Activated CD4-positive, alpha-beta T cell treated with anti-CD3 and anti-CD28 coated beads, Interleukin-2, Interleukin-4, amounts not matched to agents 100 ng/mL and 50 ng/mL, durations not matched to agents 16 hours and 8 hours (primary cell): Measurements from ENCODE around the gene ZNF683.
A peak's percentile ranks its signal among the peaks of the same experiment; 100 is the strongest.

Experiments used
- DNase-seq: peaks from one replicate; pipeline ENCODE4 v3.0.0-alpha.2; 2020; ENCODE audit warnings: low spot score

The ZNF683 gene

GRCh38 chr1:26358411-26359384 is 13.9 kb downstream of the ZNF683 start:
- peak; percentile 46 for DNase-seq

DNA sequence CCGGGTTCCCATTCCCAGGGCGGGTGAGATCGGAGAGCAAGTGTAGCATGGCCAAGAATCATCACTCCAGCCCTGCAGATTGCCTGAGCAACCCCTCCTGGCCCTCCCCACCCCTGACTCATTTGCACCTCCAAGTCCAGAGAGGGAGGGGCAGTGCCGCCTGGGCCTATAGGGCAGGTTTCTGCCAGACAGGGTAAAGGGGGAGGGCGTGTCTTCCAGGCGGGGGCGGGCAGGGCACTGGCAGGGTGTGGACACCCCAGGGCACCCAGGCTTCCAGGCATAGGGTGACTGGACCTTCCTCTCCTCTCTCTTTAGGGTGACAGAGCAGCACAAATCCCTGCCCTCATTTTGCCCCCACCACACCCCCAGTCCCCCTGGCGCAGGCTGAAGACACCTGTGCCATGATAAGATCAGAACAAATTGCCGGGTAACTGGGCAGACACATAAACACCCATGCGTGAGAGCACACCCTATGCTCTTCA is 15.4 kb downstream of the ZNF683 start:
- DNase-seq: no peak

- no peak for DNase-seq
Measured at GRCh38 chr1:26356106-26356505, 16.4 kb downstream of the ZNF683 start.

- DNase-seq: no peak
Measured at GRCh38 chr1:26354972-26355371, 17.6 kb downstream of the ZNF683 start.

DNA sequence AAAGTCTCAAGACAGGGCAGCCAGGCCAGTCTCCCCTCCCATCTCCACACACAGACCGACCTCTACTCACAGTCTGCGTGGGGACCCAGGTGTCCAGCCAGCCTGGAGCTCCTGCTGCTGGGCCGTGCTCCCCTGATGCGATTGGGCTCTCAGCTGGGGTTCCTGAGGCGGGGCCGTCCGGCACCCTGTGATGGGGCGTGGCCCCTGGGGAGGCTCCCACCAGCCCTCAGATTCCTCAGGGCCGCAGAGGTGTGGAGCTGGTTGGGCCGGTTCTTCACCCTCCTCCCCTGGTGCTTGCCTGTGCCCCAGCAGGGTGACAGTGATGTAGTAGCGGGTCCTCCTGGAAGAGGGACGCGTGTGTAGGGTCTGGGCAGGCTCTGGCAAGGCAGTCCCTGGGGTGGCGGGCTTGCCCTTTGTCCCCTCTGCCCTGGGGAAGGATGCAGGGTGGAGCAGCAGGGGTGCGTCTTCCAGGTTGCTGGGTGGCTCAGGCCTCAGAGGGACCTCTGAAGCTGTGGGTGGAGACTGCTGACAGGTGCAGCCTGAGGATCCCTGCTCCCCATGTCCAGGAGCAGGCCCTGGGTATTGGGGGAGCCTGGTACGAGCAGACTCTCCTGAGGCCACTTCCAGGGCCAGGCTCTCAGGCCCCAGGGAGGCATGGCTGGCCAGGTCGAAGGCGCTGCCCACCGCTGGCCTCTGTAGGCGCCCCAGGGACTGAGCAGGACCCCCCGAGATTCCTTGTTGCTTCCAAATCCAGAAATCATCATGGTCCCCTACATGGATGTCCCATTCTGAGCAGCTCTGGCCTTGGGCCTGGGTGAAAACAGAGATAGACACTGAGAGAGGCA is 18.4 kb downstream of the ZNF683 start, which contains the start of gene CRYBG2:
TSS of gene CRYBG2 (minus strand) at position 155 of the 845 bp plus-strand sequence. CDS start 7,473 bp downstream, outside the sequence.
- DNase-seq: no peak

- no peak for DNase-seq
Measured at GRCh38 chr1:26353210-26353859, 19.2 kb downstream of the ZNF683 start.

GRCh38 chr1:26352338-26352679 is 20.2 kb downstream of the ZNF683 start:
- DNase-seq: no peak

DNA sequence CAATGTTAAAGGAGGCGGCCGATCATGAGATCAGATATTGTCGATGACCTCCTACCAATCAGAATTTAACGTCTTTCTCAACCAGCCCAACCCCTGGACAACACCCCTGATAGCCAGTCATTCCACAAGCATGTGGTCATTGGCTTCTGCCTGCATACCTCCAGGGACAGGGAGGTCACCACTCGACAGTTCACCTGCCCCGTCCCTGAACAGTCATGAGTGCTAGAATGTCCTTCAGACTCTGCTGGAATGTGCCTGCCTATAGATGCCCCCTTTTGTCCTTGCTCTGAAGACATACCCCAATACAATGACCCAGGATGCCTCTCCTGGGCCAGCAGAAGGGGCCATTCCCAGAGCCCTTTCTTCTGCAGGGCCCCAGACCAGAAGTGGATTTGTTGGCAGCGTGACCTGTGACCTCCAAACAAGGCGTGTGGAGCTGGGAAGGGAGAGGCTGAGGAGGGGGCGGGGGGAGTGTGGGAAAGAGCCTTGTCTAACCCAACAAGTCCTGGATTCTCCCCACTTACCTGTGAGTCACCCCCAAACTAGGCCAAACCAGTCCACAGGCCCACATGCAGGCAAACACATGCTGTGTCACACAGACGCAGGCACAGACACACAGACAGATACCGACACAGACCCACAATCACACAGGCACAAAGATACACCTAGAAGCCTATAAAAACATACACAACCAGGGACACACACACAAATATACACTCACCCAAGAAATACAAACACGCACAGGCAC is 20.8 kb downstream of the ZNF683 start:
- DNase-seq: no peak

GRCh38 chr1:26350701-26351589 is 21.6 kb downstream of the ZNF683 start:
- no peak for DNase-seq

DNA sequence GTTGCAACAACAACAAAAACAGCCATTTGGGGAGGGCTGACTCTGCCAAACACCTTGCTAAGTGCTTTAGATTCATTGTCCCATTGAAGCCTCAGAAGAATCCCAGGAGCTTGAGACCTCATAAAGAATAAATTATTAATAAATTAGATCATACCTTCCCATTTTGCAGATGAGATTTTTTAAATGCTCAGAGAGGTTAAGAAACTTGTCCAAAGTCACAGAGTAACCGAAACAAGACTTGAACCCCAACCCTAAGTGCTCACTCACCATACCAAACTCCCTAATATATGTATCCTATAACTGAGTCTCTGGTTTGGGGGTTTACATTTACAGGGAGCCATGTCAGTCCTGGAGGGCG is 22.2 kb downstream of the ZNF683 start:
- DNase-seq: no peak

DNA sequence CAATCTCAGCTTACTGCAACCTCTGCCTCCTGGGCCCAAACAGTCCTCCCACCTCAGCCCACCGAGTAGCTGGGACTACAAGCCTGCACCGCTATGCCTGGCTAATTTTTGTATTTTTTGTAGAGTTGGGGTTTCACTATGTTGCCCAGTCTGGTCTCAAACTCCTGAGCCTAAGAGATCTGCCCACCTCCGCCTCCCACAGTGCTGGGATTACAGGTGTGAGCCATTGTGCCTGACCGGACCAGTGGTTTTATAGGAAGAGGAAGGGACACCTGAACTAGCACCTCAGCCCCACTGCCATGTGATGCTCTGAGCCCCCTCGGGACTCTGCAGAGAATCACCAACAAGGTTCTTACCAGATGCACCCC is 22.7 kb downstream of the ZNF683 start:
- DNase-seq: no peak

DNA sequence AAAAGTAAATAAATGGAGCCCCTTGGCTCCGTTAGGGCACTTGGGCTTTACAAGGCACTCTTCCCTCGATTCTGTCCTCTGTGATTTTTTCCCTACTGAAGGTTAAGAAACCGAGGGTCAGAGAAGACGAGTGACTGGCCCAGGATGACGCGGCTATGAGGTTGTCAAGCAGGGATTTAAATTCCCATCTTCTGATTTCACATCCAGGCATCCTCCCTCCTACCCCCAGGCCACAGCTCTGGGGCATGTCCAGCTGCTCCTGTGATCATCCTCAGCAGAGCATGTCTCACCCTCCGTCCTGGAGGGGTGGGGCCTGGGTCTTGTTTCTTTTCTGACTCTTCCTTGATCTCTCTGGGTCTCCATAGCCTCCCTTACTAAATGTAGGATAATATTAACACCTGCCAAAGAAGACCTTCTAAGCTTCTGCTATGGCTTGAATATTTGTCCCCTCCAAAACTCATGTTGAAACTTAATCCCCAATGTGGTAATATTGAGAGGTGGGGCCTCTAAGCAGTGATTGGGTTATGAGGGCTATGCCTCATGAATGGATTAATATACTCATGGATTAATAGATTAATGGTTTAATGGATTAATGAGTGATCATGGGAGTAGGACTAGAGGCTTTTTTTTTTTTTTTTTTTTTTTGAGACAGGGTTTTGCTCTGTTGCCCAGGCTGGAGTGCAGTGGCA is 23.2 kb downstream of the ZNF683 start:
- DNase-seq: no peak

GRCh38 chr1:26346274-26347033 is 26.1 kb downstream of the ZNF683 start:
- no peak for DNase-seq

GRCh38 chr1:26345718-26346117 is 26.8 kb downstream of the ZNF683 start:
- DNase-seq: no peak

GRCh38 chr1:26344147-26344920 is 28.2 kb downstream of the ZNF683 start:
- DNase-seq: no peak

DNA sequence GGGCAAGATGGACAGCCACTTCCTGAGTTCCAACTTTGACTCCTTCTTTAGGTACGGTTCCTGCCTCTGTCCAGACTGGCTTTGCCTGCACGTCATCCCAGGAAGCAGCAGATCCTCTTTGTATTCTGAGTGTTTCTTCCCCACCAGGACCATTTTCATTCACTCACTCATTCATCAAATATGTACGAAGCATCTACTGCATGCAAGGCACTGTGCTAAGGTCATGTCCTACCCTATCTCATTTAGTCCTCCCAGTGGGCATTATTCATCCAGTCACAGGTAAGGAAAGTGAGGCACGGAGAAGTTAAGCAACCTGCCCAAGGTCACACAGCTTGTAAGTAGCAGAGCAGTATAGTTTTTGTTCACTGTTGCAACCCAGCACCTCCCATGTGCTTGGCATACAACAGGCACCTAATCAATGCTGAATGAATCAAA is 32.5 kb downstream of the ZNF683 start:
- no peak for DNase-seq

DNA sequence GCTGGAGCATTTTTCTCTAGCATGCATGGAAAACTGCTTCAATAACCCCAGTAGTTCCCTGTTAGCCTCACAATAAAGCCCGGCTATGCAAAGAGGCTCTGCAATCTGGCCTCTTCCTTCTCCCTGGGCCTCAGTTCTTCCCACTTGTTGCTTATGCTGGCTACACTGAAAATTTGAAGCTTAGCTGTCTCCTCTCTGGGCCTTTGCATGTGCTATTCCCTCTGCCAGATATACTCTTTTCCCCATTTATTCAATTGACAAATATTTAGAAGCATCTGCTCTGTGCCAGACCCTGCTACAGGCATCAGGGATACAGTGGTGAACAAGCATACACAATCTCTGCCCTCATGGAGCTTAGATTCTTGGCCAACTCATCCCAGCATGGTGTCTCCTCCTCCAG is 33.9 kb downstream of the ZNF683 start:
- DNase-seq: no peak

DNA sequence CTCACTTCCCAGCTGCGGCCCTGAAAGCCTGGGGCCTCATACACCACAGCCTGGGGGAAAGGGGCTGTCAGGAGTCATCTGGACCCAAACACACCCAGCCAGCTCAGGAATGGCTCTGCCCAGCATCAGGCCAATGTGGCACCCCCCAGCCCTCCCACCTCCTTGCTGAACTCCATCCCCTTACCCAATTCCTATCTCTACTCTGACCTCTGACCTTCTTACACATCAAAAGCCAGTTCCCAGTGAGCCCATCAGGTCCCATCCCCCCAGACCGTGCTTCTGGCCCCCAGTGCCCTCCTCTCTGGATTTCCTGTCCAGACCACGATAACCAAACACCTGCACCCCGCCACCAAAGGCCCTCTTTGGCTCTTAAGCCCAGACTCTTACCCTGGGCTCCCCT is 34.9 kb downstream of the ZNF683 start:
- no peak for DNase-seq

- DNase-seq: no peak
Measured at GRCh38 chr1:26337206-26337535, 35.4 kb downstream of the ZNF683 start.
